ENCODE measurements around the gene STEAP1.
A peak's percentile ranks its signal among the peaks of the same experiment; 100 is the strongest.
"Not testable (repeated sequence)": the region's sequence is repeated elsewhere in the genome, so short reads cannot be mapped to it uniquely, and the experiment has no call there.

The STEAP1 gene

GRCh38 chr7:90175667-90176066 lies 21.4 kb downstream of the STEAP1 start:
- no peak for DNase-seq

GRCh38 chr7:90176195-90176594 lies 21.9 kb downstream of the STEAP1 start:
- DNase-seq: no peak

- DNase-seq: no peak
Observed at GRCh38 chr7:90178166-90178565, 23.9 kb downstream of the STEAP1 start.

- DNase-seq: no peak
Observed at GRCh38 chr7:90178679-90179278, 24.5 kb downstream of the STEAP1 start.

- no peak for DNase-seq
Observed at GRCh38 chr7:90180011-90180585, 25.8 kb downstream of the STEAP1 start.

- DNase-seq: no peak
Observed at GRCh38 chr7:90180649-90181048, 26.4 kb downstream of the STEAP1 start.

- no peak for DNase-seq
Observed at GRCh38 chr7:90181485-90181884, 27.2 kb downstream of the STEAP1 start.

GRCh38 chr7:90186290-90186689 lies 32.0 kb downstream of the STEAP1 start:
- not testable (repeated sequence) for DNase-seq

GRCh38 chr7:90187507-90188050 lies 33.3 kb downstream of the STEAP1 start:
- DNase-seq: no peak

GRCh38 chr7:90188281-90188680 lies 34.0 kb downstream of the STEAP1 start:
- DNase-seq: no peak

GRCh38 chr7:90190995-90191394 lies 36.7 kb downstream of the STEAP1 start:
- no peak for DNase-seq

- no peak for DNase-seq
Observed at GRCh38 chr7:90191648-90192047, 37.4 kb downstream of the STEAP1 start.

- no peak for DNase-seq
Observed at GRCh38 chr7:90192876-90193750, 38.8 kb downstream of the STEAP1 start.

GRCh38 chr7:90194911-90195809 lies 40.9 kb downstream of the STEAP1 start:
- DNase-seq: no peak

GRCh38 chr7:90201500-90202195 lies 47.4 kb downstream of the STEAP1 start:
- no peak for DNase-seq

GRCh38 chr7:90207956-90208355 lies 53.7 kb downstream of the STEAP1 start:
- no peak for DNase-seq

- no peak for DNase-seq
Observed at GRCh38 chr7:90209776-90210175, 55.5 kb downstream of the STEAP1 start.

- DNase-seq: no peak
Observed at GRCh38 chr7:90210475-90210874, 56.2 kb downstream of the STEAP1 start.

- DNase-seq: no peak
Observed at GRCh38 chr7:90210981-90211380, 56.7 kb downstream of the STEAP1 start.

- peak; percentile 16 for DNase-seq
Observed at GRCh38 chr7:90211391-90212148, 57.3 kb downstream of the STEAP1 start, which contains the start of gene STEAP2. Gene STEAP2 (plus strand): TSS chr7:90211740. CDS start chr7:90225083, 13,343 bp downstream.

- DNase-seq: no peak
Observed at GRCh38 chr7:90212149-90212495, 57.9 kb downstream of the STEAP1 start.
